HCT116 (cell line): Measurements from ENCODE around the gene EPS15. TPM values are rescaled to one million over a fixed set of nuclear protein-coding genes. Genes with fewer than 3 reads are reported as not detected.

Experiments used
- ATAC-seq: fragments of 200-7000 bp; cut with Tn5 transposase; 2 replicates; pipeline ENCODE4 v1.9.1; 2020; ENCODE audit warnings: mild to moderate bottlenecking, moderate library complexity
- BruUV-seq: library from RNA; stranded (reverse); fragments of 400-500 nt; replicated peaks from 2 replicates; lab custom pipeline; 2021; lab: Mats Ljungman, UMichigan
- CTCF ChIA-PET: fragments of 300-600 bp; sonication (Branson Sonifier 250); formaldehyde crosslinking; loops from one replicate; lab custom pipeline; 2021; ENCODE audit warnings: antibody characterized with exemption; lab: Charles Lee
- POLR2A ChIA-PET: fragments of 300-600, 350-600 bp; sonication (Branson Sonifier 250); formaldehyde crosslinking; loops from one replicate; lab custom pipeline; 2021; ENCODE audit warnings: antibody characterized with exemption; lab: Charles Lee
- RAD21 ChIA-PET, 2 experiments: fragments of 300-600 bp; sonication (Branson Sonifier 250); formaldehyde crosslinking; loops; one replicate each; lab custom pipeline; 2023; ENCODE audit warnings: low total read pairs in 2 of 2; ENCODE audit not compliant: uncharacterized antibody in 2 of 2, unreplicated experiment in 2 of 2, low non-redundant PET in 1 of 2; lab: Charles Lee
- DNase-seq: peaks from one replicate; pipeline ENCODE4 v3.0.0-alpha.2; 2010; ENCODE audit warnings: low read depth, low spot score
- H2AFZ ChIP-seq: fragments of 200-600 bp; shearing (Covaris generic), sonication (generic); 2 replicates; pipeline ENCODE4 v1.6.1; 2017; ENCODE audit warnings: low read depth, mixed run types, mixed read lengths, antibody characterized with exemption, low read length; ENCODE audit not compliant: poor library complexity, severe bottlenecking
- H3K27ac ChIP-seq: 2 replicates; pipeline ENCODE4 v1.5.1; 2012; ENCODE audit warnings: low read depth, low read length
- H3K27me3 ChIP-seq: fragments of 200-600 bp; sonication (generic); 2 replicates; pipeline ENCODE4 v1.6.1; 2016; ENCODE audit warnings: mixed run types, low read length, mixed read lengths; ENCODE audit not compliant: insufficient read depth
- H3K36me3 ChIP-seq, 2 experiments: fragments of 200-500 bp in 1 of 2; fragments of 200-600 bp in 1 of 2; sonication (Bioruptor generic) in 1 of 2; sonication (generic) in 1 of 2; 2 replicates each; pipeline versions ENCODE4 v1.5.1 to v1.6.1; 2014 to 2016; ENCODE audit warnings: low read length in 2 of 2, inconsistent platforms in 1 of 2, mixed read lengths in 1 of 2, mixed run types in 1 of 2; ENCODE audit not compliant: insufficient read depth in 2 of 2, control insufficient read depth in 1 of 2
- H3K4me1 ChIP-seq, 2 experiments: fragments of 200-600 bp in 1 of 2; sonication (generic) in 1 of 2; 2 replicates each; pipeline versions ENCODE4 v1.5.1 to v1.6.1; 2012 to 2017; ENCODE audit warnings: low read length in 2 of 2, inconsistent platforms in 1 of 2, mild to moderate bottlenecking in 1 of 2, mixed read lengths in 1 of 2, mixed run types in 1 of 2, moderate library complexity in 1 of 2; ENCODE audit not compliant: insufficient read depth in 2 of 2, control insufficient read depth in 1 of 2
- H3K4me2 ChIP-seq: fragments of 200-600 bp; sonication (generic); 2 replicates; pipeline ENCODE4 v1.6.1; 2017; ENCODE audit warnings: mixed run types, low read length, mixed read lengths
- H3K4me3 ChIP-seq, 2 experiments: fragments of 200-600 bp in 1 of 2; sonication (generic) in 1 of 2; replicated peaks in 1 of 2; 2 replicates each; pipeline ENCODE4 v1.5.1; 2011 to 2016; ENCODE audit warnings: low read length in 2 of 2, control low read depth in 1 of 2, low read depth in 1 of 2, mild to moderate bottlenecking in 1 of 2, mixed read lengths in 1 of 2, mixed run types in 1 of 2
- H3K79me2 ChIP-seq: fragments of 200-600 bp; sonication (generic); 2 replicates; pipeline ENCODE4 v1.6.1; 2017; ENCODE audit warnings: mild to moderate bottlenecking, mixed run types, low read length, moderate library complexity, mixed read lengths; ENCODE audit not compliant: insufficient read depth
- H3K9ac ChIP-seq: fragments of 200-600 bp; sonication (generic); 2 replicates; pipeline ENCODE4 v1.6.1; 2016; ENCODE audit warnings: low read length, mixed read lengths
- H3K9me2 ChIP-seq: fragments of 200-600 bp; sonication (generic), shearing (Covaris generic); 2 replicates; pipeline ENCODE4 v1.6.1; 2017; ENCODE audit warnings: mixed run types, mild to moderate bottlenecking, moderate library complexity; ENCODE audit not compliant: insufficient read depth
- H3K9me3 ChIP-seq, 2 experiments: fragments of 200-500 bp in 1 of 2; fragments of 200-600 bp in 1 of 2; sonication (Bioruptor generic) in 1 of 2; sonication (generic) in 1 of 2; 2 replicates each; pipeline ENCODE4 v1.6.1; 2014 to 2017; ENCODE audit warnings: low read length in 2 of 2, mixed read lengths in 2 of 2, inconsistent platforms in 1 of 2, low read depth in 1 of 2, mild to moderate bottlenecking in 1 of 2, mixed run types in 1 of 2, moderate library complexity in 1 of 2; ENCODE audit not compliant: control insufficient read depth in 1 of 2, insufficient read depth in 1 of 2
- H4K20me1 ChIP-seq: fragments of 200-600 bp; sonication (generic), shearing (Covaris generic); 2 replicates; pipeline ENCODE4 v1.6.1; 2017; ENCODE audit warnings: mixed run types, mild to moderate bottlenecking, moderate library complexity; ENCODE audit not compliant: insufficient read depth
- CEBPB ChIP-seq: IDR thresholded peaks from 2 replicates; pipeline ENCODE4 v1.6.1; 2012; ENCODE audit warnings: low read depth
- EGR1 ChIP-seq: IDR thresholded peaks from 2 replicates; pipeline ENCODE4 v1.6.1; 2012; ENCODE audit warnings: low read depth
- ELF1 ChIP-seq: IDR thresholded peaks from 2 replicates; pipeline ENCODE4 v1.6.1; 2012; ENCODE audit warnings: low read depth, borderline replicate concordance
- EZH2 ChIP-seq: fragments of 200-600 bp; sonication (generic); IDR thresholded peaks from 2 replicates; pipeline ENCODE4 v1.6.1; 2017; ENCODE audit warnings: antibody characterized with exemption, mixed run types
- JUND ChIP-seq: IDR thresholded peaks from 2 replicates; pipeline ENCODE4 v1.6.1; 2012
- SP1 ChIP-seq: IDR thresholded peaks from 2 replicates; pipeline ENCODE4 v1.6.1; 2012; ENCODE audit warnings: low read depth
- TCF7L2 ChIP-seq: IDR thresholded peaks from 2 replicates; pipeline ENCODE4 v1.7.0; 2011; ENCODE audit warnings: borderline replicate concordance, inconsistent platforms; ENCODE audit not compliant: insufficient read depth, insufficient read length; ENCODE audit errors: extremely low read depth
- intact Hi-C: fragments of 100-400 bp; cut with micrococcal nuclease; formaldehyde crosslinking; loops from 2 replicates; pipeline ENCODE4 v1.10.0; 2022
- total RNA-seq: library from RNA; stranded (reverse); gene quantifications from one replicate; pipeline ENCODE4 v1.2.1, GENCODE V29; 2021; ENCODE audit not compliant: unreplicated experiment
- TF ChIP-seq, protein P1 (sequence below): IDR thresholded peaks from 2 replicates; pipeline ENCODE4 v1.6.1; 2012
- TF ChIP-seq, protein P2 (sequence below): IDR thresholded peaks from 2 replicates; pipeline ENCODE4 v1.6.1; 2011; ENCODE audit warnings: mild to moderate bottlenecking, low read length, moderate library complexity; ENCODE audit not compliant: insufficient replicate concordance; ENCODE audit errors: extremely low read depth
- TF ChIP-seq, protein P3 (sequence below): IDR thresholded peaks from 2 replicates; pipeline ENCODE4 v1.6.1; 2012

Gene EPS15
- total RNA-seq, 1 experiment from 2014 or later = 41.2 TPM

DNA sequence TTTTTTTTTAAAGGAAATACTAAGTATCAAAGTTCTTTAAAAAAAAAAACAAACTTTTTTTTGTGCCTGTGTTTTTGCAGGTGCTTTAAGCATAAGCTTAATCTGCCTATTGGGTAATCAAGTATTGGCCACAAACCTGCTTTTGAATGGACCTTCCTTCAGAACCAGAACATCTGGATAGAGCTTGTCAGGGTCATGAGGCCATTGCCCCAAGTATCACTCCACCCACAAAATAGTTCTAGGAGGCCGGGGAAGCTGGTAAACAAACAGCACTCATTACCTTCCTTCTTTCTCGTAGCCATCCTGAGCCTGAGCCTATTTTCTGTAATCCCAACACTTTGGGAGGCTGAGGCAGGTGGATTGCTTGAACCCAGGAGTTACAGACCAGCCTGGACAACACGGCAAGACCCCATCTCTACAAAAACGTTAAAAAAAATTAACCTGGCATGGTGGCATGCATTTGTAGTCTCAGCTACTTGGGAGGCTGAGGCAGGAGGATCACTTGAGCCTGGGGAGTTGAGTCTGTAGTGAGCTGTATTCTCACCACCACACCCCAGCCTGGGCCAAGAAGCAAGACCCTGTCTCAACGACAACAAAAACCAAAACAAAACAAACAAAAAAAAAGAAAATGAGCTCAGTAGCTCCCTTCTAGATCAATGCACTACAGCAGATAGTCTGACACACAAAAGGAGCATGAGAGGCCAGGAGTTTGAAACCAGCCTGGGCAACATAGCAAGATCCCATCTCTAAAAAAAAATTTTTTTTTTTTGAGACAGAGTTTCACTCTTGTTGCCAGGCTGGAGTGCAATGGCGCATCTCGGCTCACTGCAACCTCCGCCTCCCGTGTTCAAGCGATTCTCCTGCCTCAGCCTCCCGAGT, 34.1 kb upstream of the EPS15 start:
- H3K36me3 ChIP-seq = no peaks in the 10 kb centered on the region
- H2AFZ ChIP-seq = no peak overlapping the region
- ATAC-seq = no peak
- no peak overlapping the region for H3K9ac ChIP-seq
- intact Hi-C loops = no loop called here
- H3K27ac ChIP-seq = no peak overlapping the region
- no peak overlapping the region for H3K4me2 ChIP-seq
- 0 out of 2 replicates have a peak, but pooled peaks cover 2% of the 10 kb centered on the region for H3K9me2 ChIP-seq
- ChIA-PET POLR2A (no interaction called here), CTCF (interaction anchor here (1.5 kb wide), 1 partner anchor 18 kb away, joined by 4 read pairs; no protein-coding TSS in a partner anchor)
- H3K79me2 ChIP-seq = no peaks in the 10 kb centered on the region
- no peaks in the 10 kb centered on the region for H4K20me1 ChIP-seq
- H3K4me3 ChIP-seq = no peak overlapping the region
- peaks cover 0 to 10% of the 10 kb centered on the region in 2 experiments; a peak in 3 of 4 replicates for H3K4me1 ChIP-seq
- no peaks in the 10 kb centered on the region for H3K27me3 ChIP-seq
- no peak for TF ChIP-seq ELF1
- no peak for TF ChIP-seq EZH2
- TF ChIP-seq, protein P1, sequence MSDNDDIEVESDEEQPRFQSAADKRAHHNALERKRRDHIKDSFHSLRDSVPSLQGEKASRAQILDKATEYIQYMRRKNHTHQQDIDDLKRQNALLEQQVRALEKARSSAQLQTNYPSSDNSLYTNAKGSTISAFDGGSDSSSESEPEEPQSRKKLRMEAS = no peak
- no peak for TF ChIP-seq EGR1
- TF ChIP-seq CEBPB = no peak
- TF ChIP-seq JUND = no peak
- TF ChIP-seq, protein P2, sequence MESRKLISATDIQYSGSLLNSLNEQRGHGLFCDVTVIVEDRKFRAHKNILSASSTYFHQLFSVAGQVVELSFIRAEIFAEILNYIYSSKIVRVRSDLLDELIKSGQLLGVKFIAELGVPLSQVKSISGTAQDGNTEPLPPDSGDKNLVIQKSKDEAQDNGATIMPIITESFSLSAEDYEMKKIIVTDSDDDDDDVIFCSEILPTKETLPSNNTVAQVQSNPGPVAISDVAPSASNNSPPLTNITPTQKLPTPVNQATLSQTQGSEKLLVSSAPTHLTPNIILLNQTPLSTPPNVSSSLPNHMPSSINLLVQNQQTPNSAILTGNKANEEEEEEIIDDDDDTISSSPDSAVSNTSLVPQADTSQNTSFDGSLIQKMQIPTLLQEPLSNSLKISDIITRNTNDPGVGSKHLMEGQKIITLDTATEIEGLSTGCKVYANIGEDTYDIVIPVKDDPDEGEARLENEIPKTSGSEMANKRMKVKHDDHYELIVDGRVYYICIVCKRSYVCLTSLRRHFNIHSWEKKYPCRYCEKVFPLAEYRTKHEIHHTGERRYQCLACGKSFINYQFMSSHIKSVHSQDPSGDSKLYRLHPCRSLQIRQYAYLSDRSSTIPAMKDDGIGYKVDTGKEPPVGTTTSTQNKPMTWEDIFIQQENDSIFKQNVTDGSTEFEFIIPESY = no peak
- TF ChIP-seq TCF7L2 = no peak
- no peak for TF ChIP-seq SP1
- TF ChIP-seq, protein P3, sequence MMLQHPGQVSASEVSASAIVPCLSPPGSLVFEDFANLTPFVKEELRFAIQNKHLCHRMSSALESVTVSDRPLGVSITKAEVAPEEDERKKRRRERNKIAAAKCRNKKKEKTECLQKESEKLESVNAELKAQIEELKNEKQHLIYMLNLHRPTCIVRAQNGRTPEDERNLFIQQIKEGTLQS = no peak
- TF ChIP-seq, all 23 proteins: peak for 0
- no TSS peak for BruUV-seq
- RAD21 ChIA-PET = no interaction called here
- H3K9me3 ChIP-seq = no peaks in the 10 kb centered on the region
- no peak for DNase-seq
